PC-3 (cell line): Measurements from ENCODE around the gene BORCS5.

Source experiments
- EZH2phosphoT487 ChIP-seq: fragments of 300-600 bp; sonication (generic); IDR thresholded peaks from 2 replicates; pipeline ENCODE4 v1.6.1; 2018; ENCODE audit warnings: mild to moderate bottlenecking, antibody characterized with exemption, low read length, borderline replicate concordance
- TF ChIP-seq, protein P1 (sequence below): fragments of 300-600 bp; sonication (generic); conservative IDR thresholded peaks from 2 replicates; pipeline ENCODE4 v1.5.1; 2017; ENCODE audit warnings: antibody characterized with exemption, low read depth, mild to moderate bottlenecking, low read length

DNA sequence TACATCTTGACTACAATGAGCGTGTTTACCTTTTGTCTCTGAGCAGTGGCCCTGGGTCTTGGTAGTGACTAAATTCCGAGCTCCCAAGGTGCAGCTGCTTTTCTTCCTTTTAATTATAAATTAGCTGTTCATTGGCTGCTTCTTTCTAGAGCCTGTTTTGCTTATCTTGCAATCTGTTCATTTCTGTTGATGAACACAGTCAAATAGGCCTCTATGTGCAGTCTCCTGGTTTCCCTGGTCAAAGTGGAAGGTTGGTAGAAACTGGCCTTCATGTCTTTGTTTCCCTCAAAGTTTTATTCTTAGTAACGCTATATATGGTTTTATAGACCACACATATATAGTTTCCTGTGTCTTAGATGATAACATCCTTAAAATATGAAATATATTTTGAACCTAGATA is 111.7 kb downstream of the BORCS5 start:
- TF ChIP-seq, protein P1, sequence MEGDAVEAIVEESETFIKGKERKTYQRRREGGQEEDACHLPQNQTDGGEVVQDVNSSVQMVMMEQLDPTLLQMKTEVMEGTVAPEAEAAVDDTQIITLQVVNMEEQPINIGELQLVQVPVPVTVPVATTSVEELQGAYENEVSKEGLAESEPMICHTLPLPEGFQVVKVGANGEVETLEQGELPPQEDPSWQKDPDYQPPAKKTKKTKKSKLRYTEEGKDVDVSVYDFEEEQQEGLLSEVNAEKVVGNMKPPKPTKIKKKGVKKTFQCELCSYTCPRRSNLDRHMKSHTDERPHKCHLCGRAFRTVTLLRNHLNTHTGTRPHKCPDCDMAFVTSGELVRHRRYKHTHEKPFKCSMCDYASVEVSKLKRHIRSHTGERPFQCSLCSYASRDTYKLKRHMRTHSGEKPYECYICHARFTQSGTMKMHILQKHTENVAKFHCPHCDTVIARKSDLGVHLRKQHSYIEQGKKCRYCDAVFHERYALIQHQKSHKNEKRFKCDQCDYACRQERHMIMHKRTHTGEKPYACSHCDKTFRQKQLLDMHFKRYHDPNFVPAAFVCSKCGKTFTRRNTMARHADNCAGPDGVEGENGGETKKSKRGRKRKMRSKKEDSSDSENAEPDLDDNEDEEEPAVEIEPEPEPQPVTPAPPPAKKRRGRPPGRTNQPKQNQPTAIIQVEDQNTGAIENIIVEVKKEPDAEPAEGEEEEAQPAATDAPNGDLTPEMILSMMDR: no peak
- TF ChIP-seq EZH2phosphoT487: no peak
